ENCODE results near the gene MAP3K19. TPM values are rescaled to one million over a fixed set of nuclear protein-coding genes. Genes with fewer than 3 reads are reported as not detected.
"Not testable (repeated sequence)": the region's sequence is repeated elsewhere in the genome, so short reads cannot be mapped to it uniquely, and the experiment has no call there.

The MAP3K19 gene
- total RNA-seq, 1 donor from 2014 or later = not detected

DNA sequence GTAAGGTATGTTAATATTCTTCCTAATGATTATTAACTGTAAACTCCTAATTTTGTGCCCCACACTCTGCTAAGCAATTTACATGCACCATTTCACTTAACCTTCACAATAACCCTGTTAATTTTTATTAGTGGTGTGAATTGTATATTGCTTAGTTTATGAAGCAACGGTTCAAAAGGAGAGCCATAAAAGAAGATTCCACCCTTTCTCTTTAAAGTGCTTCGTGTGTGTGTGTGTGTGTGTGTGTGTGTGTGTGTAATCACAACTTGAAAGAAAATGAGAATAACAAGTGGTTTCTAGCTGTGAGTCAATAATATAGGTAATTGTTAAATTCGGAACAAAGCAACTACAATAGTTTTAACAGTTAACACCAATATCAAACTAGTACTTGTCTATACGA lies 68.0 kb downstream of the MAP3K19 start:
- DNase-seq = no peak

DNA sequence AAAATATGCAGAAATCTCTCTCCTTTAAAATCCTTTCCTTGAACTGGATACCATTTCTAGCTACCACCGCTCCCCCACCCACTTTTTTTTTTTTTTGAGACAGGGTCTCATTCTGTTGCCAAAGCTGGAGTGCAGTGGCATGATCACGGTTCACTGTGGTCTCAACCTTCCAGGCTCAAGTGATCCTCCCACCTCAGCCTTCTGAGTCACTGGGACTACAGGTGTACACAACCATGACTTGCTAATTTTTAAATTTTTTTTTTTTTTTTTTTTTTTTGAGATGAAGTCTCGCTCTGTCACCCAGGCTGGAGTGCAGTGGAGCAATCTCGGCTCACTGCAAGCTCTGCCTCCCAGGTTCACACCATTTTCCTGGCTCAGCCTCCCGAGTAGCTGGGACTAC lies 70.1 kb downstream of the MAP3K19 start:
- DNase-seq = not testable (repeated sequence)

DNA sequence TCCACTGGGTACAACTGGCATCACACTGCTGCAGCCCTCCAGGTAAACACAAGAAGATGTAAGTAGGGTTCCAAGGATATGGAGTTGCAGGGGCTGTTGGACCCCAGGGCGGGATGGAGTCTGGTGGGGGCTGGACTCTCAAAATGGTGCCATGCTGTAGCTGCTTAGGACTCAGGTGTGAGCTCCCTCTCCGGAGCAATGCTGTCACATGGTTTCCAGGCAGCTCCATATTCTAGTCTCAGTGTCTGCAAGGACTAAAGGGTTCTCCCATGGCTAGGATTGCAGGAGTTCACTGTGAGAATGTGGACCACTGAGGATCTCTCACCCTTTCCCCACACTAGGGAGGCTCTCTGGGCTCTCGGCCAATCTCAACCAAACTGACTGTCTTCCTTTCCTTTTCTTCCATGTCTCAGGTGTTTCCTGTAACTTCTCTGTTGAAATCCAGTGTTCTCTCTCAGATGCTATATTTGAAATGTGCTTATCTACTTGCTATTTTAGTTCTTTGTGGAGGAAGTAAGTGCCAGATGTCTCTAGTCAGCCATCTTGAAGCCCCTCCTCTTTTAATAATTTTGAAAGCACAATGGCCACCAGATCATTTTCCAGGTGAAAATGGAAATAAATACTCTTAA lies 71.1 kb downstream of the MAP3K19 start:
- DNase-seq = peak; percentile 85

DNA sequence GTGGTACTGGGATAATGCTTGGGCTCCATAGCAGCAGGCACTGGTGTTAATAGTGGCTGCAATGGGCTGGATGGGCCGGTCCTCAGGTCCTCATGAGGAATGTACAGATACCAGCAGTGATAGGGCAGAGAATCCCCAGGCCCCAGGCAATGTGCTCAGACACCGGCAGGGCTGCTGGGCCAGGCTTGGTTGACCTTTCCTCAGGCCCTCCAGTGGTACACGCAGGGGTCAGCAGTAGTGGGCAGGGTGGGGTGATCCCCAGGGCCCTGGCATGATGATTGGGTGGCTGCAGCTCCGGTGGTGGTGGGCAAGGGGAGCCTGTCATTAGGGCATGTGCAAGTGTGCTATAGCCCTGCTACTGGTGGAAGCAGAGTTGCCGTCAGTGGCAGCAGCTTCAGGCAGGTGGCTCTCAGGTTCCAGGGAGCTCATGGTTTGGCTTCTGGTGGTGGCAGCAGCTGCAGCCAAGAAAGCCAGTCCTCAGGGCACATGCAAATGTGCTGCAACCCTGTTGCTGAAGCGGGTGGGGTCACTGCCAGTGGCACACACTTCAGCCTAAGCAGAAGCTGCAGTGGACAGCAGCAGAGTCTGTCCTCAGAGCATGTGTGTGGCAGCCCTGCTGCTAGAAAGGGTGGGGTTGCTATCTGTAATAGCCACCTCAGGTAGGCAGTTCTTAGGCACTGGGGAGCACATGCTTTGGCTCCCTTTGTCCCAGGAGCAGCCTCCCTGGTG lies 71.8 kb downstream of the MAP3K19 start:
- no peak for DNase-seq

DNA sequence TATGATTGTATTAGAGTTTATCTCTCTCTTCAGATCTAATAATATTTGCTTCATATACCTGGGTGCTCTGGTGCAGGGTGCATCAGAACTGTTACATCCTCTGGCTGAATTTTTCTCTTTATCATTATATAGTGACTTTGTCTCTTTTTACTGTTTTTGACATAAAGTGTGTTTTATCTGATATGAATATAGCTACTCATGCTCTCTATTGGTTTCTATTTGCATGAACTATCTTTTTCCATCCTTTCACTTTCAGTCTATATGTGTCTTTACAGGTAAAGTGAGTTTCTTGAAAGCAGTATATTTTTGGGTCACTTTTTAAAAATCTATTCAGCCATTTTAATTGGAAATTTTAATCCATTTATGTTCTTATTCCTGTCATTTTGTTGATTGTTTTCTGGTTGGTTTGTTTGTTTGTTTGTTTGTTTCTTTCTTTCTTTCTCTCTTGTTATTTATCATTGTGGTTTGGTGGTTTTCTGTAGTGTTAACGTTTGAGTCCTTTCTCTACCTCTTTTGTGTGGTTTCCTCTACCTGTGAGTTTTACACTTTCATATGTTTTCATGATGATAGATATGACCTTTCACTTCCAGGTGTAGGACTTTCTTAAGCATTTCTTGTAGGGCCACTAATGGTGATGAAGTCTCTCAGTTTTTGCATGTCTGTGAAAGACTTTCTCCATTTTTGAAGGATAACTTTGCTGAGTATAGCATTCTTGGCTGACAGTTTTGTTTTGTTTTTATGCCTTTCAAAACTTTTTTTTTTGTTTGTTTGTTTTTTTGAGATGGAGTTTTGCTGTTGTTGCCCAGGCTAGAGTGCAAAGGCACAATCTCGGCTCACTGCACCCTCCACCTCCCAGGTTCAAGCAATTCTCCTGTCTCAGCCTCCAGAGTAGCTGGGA lies 73.8 kb downstream of the MAP3K19 start:
- DNase-seq = no peak

DNA sequence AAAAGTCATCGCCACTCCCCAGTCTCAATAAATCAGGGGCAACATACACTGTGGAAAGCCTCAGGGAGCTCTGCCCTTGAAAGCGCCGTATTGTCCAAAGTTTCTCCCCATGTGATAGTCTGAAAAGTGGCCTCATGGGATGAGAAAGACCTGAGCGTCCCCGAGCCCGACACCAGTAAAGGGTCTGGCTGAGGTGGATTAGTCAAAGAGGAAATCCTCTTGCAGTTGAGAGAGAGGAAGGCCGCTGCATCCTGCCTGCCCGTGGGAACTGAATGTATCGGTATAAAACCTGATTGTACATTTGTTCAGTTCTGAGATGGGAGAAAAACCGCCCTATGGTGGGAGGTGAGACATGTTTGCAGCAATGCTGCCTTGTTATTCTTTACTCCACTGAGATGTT lies 80.1 kb downstream of the MAP3K19 start:
- peak; percentile 90 for DNase-seq

DNA sequence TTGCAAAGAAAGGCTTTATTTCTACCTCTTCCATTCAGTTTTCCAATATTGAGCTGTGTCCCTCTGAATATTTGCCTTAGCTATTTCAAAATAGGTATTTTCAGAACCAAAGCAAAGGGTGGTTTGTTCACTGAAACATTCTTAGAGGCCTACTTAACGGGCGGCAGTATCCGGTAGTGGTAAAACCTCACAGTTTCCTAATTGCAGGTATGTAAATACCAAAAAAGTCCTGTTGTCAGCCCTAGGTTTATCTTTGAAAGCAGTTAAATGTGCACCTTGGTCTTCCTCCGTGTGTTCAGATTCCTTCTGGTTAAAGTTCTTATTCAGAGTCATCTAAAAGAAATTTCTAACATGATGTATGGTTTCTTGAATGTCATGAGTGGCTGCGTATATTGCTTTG lies 89.8 kb downstream of the MAP3K19 start:
- DNase-seq = no peak

DNA sequence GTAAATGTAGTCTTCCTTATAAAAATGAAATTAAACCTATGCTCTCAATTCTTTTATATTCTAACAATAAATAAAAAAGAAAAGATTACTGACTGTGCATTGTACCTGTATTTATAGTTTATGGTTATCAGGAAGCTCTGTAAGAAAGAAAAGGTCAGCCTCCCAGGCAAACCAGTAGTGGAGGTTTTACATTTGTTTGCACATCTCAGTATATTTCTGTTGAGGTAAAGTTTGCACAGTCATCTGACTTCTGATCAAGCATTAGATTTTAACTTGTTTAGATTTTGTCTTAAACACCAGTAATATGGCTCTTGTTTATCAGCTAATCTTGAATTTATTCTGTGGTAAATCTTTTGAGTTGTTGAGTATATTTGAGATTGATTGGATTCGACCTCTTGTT lies 91.5 kb downstream of the MAP3K19 start:
- DNase-seq = no peak

DNA sequence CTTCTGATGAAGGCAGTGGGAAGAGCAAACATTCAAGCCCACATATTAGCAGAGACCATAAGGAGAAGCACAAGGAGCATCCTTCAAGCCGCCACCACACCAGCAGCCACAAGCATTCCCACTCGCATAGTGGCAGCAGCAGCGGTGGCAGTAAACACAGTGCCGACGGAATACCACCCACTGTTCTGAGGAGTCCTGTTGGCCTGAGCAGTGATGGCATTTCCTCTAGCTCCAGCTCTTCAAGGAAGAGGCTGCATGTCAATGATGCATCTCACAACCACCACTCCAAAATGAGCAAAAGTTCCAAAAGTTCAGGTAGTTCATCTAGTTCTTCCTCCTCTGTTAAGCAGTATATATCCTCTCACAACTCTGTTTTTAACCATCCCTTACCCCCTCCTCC lies 93.2 kb downstream of the MAP3K19 start:
- DNase-seq = no peak

DNA sequence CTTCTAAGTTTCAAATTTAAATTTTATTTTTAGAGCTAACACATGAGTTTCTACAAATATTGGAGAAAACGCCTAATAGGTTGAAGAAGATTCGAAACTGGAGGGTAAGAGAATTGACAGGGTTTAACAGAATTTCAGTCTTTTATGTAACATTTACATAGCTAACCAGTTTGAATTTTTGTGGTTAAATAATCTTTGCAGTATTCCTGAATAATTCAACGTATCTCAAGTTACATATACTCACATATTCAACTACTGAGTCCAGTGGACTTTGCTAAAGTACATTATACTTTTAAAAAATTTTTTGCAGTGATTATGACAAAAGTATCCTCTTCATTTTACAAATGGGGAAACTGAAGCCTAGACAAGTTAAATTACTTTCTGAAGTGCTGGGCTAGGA lies 94.6 kb downstream of the MAP3K19 start:
- DNase-seq = no peak

DNA sequence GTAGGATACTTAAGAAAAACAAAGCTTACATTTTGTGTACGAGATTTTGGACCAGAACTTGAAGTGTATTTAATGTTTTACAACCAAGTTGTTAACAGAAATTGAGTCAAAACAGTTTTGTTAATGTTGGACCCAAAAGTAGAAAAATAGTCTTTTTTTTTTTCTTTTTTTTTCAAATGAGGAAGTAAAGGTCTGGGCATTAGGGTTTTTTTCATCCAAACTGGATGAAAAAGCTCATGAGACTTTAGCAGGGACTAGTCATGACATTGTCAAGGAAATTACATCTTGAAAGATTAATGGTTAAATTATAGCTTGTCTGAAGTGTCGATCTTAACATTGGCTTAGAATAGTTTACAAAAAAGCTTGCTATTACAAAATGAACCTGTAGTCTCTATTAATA lies 96.4 kb downstream of the MAP3K19 start:
- DNase-seq = no peak

DNA sequence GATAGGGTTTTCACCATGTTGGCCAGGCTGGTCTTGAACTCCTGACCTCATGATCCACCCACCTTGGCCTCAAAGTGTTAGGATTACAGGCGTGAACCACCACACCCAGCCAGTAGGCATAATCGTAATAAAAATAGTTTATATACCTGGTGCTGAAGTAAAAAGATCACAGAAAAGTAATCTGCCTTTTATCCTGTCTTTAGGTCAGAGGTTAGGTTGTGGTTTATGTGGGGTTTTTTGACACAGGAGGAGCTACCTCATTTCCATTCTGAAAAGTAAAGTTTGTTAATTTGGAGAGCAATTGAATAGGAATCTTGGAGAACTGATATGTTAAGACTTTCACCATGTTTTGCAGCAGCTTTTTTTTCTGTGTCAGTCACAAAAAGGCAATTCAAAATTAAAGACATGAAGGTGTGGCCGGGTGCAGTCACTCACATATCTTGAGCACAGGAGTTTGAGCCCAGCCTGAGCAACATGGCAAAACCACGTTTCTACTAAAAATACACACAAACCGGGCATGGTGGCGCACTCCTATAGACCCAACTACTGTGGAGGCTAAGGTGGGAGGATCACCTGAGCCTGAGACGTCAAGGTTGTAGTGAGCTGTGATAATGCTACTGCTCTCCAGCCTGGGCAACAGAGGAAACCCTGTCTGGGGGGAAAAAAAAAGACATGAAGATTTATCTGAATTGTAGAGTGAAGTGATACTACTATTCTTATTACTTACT lies 97.1 kb downstream of the MAP3K19 start:
- no peak for DNase-seq

DNA sequence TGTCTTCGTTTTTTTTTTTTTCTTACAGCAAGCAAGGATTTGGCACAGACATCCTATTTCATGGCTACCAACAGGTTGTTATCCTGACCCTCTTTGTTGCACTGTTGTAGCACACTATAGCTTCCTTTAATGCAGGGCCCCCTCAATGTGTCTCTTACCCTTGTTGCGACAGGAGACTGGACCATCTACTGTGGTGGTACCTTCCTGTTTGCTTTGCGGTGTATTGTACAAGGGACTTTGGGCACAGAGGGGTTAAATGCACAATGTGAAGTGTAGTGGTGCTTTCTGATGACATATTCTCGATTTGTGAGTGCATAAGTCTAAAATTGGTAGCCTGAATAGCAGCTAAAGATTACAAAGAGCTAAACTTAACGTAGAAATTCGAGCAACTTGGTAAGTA lies 101.2 kb downstream of the MAP3K19 start:
- no peak for DNase-seq

DNA sequence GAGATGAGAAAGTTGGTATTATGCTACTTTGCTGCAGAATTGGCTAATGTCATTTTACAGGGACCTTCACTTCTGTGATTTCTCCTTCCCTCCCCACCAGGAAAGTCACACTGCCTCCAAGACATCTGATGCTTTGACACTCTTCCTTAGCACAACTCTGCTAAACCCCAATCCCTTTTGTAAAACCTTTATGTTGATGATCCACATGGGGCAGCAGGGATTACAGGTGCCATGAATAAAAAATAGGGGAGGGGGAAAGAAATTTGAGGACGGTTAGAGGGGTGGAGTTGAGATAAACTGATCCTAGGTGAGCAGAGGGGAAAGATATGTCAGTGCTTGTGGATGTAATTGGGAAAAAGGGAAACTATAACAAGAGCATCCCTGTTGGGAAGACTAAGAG lies 102.3 kb downstream of the MAP3K19 start:
- no peak for DNase-seq

DNA sequence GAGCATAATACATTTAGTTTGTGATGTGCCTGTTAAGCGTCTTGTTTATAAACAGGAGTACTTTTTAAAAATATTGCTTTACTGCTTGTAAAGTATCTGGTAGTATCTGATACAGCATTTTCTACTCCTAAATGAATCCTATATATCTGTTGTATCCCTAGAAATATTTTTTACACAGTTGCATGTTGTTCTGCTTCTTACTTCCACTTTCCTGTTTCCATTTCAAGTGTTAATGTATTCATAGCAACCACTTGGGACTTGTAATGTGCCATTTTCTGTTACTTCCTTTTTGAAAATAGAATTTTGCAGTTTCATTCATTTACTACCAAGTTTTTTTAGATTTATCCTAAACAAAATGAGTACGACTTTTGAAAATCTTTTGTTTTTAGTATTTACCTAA lies 103.7 kb downstream of the MAP3K19 start:
- no peak for DNase-seq

DNA sequence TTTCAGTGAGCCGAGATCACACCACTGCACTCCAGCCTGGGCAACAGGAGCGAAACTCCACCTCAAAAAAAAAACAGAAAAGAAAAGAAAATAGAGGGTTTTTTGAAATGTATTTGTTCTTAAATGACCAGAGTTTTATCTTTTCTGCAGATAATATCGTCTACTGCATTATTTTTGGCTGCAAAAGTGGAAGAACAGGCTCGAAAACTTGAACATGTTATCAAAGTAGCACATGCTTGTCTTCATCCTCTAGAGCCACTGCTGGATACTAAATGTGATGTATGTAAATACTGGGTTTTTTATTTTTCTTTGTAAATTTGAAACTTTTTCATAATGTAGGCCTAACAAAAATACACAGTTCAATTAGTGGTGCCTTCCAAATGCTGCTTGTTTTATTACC lies 110.6 kb downstream of the MAP3K19 start:
- no peak for DNase-seq

DNA sequence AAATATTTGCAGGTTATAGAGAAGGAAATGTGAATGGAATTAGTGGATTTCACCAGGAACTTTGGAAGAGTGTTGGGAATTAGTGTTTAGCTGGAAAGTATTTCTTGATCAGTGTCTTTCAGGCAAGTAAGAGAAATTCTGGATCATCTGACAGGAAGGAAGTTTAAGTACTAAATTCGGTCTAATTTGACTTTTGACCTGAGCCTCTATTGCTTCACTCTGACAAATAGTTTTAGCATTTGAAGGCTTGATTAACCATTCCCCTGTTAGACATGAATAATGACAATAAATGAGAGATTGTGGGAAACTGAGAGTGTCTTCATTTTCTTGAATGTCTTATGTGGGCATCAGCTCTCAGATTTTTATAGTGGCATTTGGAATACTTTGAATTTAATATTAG lies 112.6 kb downstream of the MAP3K19 start:
- DNase-seq = peak; percentile 12

DNA sequence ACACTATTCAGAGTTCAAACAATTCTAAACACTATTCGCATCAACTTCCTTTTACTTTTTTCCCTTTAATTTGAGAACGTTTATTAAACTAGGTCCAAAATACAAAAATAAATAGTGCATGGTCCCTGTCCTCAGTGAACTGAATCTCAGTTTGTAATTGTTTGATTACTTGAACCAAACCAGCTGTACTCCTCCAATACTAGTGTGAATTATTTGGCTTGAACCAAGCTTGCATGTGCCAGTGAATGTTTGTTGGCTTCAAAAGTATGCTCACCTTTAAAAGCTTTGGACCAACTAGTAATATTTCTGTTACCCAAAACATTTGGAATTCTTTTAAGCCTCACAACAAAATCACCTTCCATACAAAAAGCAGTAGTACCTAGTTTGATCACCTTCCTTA lies 113.1 kb downstream of the MAP3K19 start:
- DNase-seq = no peak

DNA sequence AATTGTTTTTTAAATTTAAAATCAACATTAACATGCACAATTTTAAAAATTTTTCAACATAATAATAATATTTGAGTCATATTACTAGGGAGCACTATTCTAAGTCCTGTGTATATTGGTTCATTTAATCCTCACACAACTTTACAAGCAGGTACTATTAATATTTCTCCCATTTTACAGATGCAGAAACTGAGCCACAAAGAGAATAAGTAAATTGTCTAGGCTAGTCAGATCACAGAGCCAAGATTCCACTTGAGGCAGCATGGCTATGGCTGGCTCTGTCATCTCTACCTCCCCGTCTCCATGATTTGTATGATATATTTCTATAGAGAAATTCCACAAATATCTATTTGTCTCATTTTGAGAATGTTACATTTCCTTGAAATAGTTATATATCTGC lies 113.5 kb downstream of the MAP3K19 start:
- no peak for DNase-seq

DNA sequence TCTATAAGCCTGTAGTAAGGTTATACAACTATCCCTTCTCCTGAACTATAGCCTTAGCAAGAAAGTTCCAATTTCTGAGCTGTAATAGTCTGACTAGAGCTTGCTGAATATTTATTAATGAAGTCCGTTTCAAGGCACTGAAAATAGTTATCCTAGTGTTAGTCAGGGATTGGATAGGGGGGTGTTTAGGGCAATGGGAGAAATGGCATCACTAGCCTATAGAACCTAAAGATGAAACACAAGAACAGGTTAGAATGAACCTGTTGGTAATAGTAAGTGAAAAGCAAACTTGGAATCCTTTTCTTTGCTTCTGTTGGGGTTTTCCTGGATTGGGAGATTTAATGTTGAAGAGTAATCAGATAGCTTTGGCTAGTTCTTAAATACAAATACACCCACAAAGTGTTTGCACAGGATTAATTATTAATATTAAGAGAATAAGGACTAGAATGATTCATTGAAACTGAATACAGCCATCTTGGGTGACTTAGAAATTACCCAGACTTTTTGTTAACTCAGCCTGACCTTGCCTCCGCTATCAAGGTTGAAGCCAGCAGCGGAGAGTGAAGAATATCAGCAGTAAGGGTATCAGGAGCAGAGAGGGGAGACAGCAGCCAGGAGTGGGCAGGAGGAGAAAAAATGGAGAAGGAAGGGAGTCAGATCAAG lies 114.3 kb downstream of the MAP3K19 start:
- no peak for DNase-seq

DNA sequence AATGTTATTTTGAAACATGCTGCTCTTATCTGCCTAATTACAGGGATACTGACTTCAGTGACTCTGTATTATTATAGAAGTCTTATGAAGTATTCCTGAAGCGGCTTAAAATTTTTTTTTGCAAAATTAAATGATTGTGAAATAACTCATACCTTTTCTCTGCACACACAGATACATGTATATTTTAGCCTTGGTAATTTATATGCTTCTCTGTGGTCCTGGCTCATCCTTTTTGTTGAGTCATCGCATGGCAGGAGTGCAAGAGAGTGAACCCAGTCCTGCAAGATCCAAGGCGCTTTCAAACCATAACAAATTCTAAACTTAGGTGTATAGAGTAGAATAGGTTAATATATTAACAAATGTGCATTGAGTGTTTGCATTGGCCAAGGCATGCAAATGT lies 120.1 kb downstream of the MAP3K19 start:
- no peak for DNase-seq

DNA sequence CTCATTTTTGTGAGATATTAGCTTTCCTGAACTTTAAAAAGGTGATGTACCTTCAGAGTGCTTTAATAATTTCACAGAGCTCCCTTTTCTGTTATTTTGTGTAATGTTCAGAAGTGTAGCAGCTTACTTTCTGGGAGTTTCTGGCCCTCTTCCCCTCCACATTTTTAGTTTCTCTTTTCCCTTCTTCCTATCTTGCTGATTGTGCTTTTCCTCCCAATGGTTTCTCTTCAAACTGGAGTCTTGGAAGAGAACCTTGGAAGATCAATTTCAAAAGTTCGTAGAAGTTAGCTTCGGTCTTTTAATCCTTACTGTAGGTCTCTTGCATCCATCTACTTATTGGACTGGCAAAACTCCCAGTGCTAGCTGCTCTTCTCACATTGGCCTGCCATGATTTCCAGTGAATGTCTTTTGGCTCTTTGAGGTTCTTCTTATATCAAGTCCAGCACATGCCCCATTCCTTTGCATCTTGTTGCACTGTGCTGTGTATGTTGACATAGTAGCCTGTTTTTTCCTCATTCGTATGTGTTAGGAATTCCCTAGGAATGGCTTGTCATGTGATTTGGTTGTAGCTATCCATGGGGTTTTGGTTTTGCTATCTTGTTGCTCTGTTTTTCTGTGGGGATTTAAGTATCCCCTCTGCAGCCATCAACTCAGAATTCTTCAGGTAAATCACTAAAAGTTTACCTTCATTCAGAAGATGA lies 120.9 kb downstream of the MAP3K19 start:
- peak; percentile 13 for DNase-seq

All from dermis blood vessel endothelial cell (primary cell).